ENCODE results near the gene ICAM3.
"Not testable (repeated sequence)": the region's sequence is repeated elsewhere in the genome, so short reads cannot be mapped to it uniquely, and the experiment has no call there.

The ICAM3 gene

GRCh38 chr19:10343495-10343894 is 4.1 kb upstream of the ICAM3 start:
- no peak for DNase-seq

DNA sequence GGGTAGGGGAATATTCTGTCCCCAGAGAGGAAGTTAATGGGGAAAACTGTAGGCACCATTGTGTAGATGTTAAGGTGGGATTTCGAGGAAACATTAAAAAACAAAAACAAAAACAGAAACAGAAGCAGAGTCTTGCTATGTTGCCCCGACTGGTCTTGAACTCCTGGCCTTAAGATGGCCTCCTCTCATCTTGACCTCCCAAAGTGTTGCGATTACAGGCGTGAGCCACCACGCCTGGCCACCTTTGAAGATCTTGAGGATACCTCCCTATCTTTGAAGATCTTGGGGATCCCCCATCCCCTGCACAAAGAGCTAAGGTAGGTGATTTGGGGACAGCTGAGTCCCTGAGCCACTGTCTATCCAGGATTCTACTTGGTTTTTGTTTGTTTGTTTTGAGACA is 553 bp upstream of the ICAM3 start:
- peak; percentile 17 for DNase-seq

- no peak for DNase-seq
Observed at GRCh38 chr19:10338940-10339339, 484 bp downstream of the ICAM3 start.

GRCh38 chr19:10336725-10337124 is 2.7 kb downstream of the ICAM3 start:
- DNase-seq: not testable (repeated sequence)

GRCh38 chr19:10335352-10335985 is 4.0 kb downstream of the ICAM3 start:
- no peak for DNase-seq

DNA sequence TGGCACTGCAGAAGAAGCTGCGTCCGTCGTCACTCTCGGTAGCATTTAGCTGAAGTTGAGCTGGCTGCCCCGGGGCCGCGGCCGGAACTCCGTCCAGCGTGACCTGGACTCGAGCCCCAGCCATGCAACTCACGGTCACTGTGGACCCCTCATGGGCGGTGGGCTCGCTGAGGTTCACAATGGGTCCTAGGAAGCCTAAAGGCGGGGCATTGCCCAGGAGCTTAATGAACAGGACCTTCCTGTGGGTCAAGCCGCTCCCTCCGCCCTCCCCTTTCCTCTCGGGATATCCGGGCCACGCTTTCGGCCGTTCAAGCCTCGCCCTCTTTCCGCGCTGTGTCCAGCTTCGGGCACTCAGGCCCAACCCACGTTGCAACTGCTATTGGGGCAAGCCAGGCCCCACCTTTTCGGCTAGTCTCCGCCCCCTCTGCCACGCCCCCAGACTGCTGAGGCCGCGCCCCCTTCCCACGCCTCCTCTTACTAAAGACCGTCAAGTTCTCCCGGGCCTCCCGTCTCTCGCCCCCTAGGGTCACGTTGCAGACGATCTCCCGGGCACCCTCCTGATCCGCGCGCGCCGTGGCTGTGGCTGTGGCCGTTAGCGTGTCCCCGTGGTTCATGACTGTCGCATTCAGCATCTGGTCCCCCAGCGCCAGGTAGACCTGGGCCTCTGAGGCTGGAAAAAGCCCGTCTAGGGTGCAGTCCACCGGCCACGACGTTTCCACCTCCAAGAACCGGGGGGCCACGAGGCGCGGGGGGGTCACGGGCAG is 4.7 kb downstream of the ICAM3 start:
- DNase-seq: peak; percentile 38

DNA sequence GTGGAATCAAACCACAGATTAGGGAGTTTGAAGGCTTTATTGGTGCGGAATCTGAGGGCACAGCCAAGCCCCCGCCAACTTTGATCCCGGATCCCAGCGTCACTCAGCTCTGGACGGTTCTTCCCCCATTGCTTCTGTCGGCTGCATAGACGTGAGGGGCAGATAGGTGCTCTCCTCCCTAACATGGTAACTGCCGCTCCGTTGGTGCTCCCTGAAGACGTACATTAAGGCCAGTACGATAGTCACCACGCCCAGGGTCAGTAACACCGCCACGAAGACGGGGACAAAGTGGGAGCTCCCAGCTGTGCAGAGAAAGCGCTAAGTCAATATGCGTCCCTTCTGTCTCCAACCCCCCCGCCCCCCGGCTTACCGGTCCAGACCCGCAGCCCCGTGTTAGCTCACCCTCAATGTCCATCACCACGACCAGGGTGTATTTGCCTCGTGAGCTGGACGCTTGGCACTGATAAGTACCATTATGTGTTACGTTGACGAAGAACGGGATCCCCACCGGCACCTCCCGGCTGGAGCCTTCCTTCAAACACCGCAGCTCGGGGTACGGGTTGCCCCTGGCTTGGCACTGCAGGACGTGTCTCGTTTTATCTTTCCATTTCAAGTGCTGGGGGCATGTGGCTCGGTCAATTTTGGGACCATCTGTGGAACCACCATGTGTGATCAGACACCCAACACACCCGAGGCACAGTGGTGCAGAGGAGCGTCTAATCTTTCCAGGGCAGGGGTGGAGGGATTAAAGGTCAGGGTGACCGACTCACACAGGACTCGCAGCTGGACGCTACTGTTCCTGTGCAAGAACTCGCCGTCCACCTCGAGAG is 5.5 kb downstream of the ICAM3 start:
- no peak for DNase-seq

GRCh38 chr19:10332965-10333757 is 6.3 kb downstream of the ICAM3 start, which contains the start of gene RAVER1:
Gene RAVER1, minus strand, starts transcription at chr19:10333529. Its CDS starts 22 bp downstream, at chr19:10333507.
- DNase-seq: peak; percentile 98

- no peak for DNase-seq
Observed at GRCh38 chr19:10332158-10332964, 7.1 kb downstream of the ICAM3 start.

- DNase-seq: no peak
Observed at GRCh38 chr19:10329555-10329954, 9.9 kb downstream of the ICAM3 start.

GRCh38 chr19:10328558-10329429 is 10.6 kb downstream of the ICAM3 start:
- no peak for DNase-seq

DNA sequence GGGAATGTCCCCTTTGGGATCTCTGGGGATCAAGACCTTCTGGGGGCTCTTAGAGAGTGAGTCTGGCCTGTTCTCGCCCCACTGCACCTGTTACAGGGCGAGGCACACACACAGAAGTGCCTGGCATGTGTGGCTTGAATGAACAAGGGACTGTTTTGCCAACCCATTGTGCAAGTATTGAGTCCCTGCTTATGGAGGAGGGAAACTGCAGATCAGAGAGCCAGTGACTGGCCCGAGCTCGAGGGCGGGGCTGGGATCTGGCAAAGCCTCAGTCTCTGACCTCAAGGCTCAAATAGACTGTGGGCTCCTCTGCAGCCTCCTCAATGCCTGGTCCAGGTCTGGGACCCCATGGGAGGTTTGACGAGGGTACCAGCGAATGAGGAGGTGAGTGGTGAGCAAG is 11.6 kb downstream of the ICAM3 start:
- DNase-seq: no peak

DNA sequence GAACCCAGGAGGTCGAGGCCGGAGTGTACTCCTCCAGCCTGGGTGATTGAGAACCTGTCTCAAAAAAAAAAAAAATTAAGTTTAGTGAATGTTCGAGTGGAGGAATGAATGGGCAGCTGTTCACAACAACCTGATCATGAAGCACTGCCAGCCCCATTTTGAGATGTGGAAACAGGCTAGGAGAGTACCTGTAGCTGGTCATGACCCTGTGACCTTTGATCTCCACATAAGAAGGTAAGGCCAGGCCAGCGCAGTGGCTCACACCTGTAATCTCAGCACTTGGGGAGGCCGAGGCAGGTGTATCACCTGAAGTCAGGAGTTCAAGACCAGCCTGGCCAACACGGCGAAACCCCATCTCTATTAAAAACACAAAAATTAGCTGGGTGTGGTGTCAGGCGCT is 13.7 kb downstream of the ICAM3 start:
- no peak for DNase-seq

GRCh38 chr19:10321874-10322835 is 17.3 kb downstream of the ICAM3 start:
- no peak for DNase-seq

DNA sequence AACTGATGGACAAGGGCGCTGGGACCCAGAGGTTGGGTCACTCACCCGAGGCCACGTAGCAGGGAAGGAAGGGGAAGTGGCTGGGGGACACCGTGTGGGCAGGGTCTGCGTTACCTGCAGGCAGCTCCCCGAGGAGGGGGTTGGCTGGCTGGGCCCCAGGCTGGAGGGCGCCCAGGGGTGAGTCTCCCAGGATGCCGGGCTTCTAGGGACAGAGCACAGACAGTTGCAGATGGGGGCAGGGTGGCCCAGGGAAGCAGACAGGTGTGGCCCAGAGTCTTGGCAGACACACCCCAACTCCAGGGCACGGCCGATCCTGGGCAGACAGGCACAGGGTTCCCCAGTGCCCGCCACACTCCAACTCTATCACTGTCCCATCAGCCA is 18.0 kb downstream of the ICAM3 start:
- DNase-seq: no peak

DNA sequence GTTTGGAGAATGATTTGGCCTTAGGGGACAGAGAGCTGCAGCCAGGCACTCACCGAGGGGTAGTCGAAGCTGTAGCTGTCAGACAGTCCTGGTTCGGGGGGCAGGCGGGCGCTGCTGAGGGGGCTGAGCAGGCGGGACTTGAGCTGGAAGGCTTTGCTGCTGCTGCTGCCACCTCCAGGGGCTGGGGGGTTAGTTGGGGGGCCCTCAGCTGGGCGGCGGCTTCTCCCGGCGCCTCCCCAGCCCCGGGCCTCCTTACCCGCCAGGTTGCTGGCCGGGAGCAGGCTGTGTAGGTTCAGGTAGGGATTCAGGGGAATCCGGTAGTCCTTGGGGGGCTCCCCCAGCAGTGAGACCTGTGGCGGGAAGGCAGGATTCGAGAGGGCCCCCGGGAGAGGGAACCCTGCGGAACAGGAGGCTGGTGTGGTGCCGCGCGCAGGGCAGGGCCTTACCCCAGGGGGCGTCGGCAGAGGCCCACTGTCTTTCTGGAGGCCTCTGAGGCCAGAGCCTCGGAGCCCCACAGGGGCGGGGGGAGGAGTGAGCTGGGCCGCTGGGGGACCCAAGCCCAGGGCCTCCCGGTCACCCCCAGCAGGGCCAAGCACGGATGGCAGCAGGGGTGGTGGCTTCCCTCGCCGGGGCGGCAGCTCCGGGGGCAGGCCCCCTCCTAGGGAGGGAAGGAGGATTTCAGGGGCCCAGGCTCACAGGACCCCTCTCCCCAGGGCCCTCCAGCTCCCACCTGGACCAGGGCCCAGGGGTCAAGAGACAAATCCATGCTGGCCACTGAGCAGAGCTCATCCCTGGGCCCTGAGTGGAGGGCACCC is 18.6 kb downstream of the ICAM3 start:
- no peak for DNase-seq

DNA sequence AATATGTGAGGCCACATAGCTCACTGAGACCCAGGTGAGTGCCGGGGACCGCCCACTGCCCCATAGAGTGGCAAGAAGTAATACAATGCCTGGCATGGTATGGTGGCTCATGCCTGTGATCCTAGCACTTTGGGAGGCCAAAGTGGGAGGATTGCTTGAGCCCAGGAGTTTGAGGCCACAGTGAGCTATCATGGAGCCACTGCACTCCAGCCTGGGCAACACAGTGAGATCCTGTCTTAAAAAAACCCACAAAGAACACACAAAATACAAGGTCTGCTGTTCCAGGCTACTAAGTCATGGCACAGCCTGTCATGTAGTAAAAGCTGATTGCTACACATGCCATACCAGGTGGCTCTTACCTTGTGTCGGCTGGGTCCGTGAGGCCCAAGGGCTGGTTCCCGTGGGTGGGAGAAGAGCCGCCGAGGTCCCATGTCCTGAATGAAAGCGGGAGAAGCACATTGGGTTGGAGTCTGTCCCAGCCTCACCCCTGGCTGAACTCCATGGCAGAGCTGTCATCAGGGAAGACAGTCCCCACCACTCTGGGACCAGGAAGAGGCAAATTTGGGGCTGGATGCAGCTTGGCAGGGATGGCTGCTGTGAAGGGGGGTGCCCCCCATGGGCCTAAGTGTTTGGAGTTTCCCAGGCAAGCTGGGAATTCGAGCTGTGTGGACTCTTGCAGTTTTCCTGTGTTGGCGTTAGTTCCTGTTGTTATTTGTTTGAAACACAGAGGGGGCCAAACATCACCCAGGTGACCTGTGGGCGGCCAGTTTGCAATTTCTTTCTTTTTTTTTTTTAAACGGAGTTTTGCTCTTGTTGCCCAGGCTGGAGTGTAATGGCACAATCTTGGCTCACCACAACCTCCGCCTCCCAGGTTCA is 20.4 kb downstream of the ICAM3 start:
- no peak for DNase-seq

All from CD4-positive, alpha-beta T cell treated with Interleukin-10 for 1 hour (primary cell).